K562 (cell line): ENCODE data around the gene NEK3. TPM values are rescaled to one million over a fixed set of nuclear protein-coding genes. Genes with fewer than 3 reads are reported as not detected.

ENCODE experiments used
- CCNT2 ChIP-seq: IDR thresholded peaks from 2 replicates; pipeline ENCODE4 v1.6.1; 2011; ENCODE audit warnings: borderline replicate concordance, low read depth, mild to moderate bottlenecking, moderate library complexity, mixed read lengths, low read length; ENCODE audit not compliant: insufficient read length; ENCODE audit errors: extremely low read depth
- GTF2A2 ChIP-seq: IDR thresholded peaks from 2 replicates; pipeline ENCODE4 v1.6.1; 2016; ENCODE audit warnings: mild to moderate bottlenecking, missing genetic modification characterization, missing compliant biosample characterization
- HDAC8 ChIP-seq: fragments of 450-650 bp; IDR thresholded peaks from 2 replicates; pipeline ENCODE4 v1.6.1; 2016; ENCODE audit warnings: mild to moderate bottlenecking, missing genetic modification characterization, moderate library complexity, missing compliant biosample characterization
- HNRNPL ChIP-seq: fragments of 200-400 bp; formaldehyde crosslinking; IDR thresholded peaks from 2 replicates; pipeline ENCODE4 v1.6.1; 2017; ENCODE audit warnings: low read depth, mild to moderate bottlenecking, low read length
- IRF1 ChIP-seq: sonication (generic); formaldehyde crosslinking; IDR thresholded peaks from 2 replicates; pipeline ENCODE4 v1.8.0; 2022; ENCODE audit warnings: missing genetic modification reagents, mild to moderate bottlenecking, borderline replicate concordance
- PKNOX1 ChIP-seq: fragments of 450-650 bp; IDR thresholded peaks from 2 replicates; pipeline ENCODE4 v1.6.1; 2016
- RAD21 ChIP-seq, 2 experiments: fragments of 250-450 bp in 1 of 2; fragments of 450-650 bp in 1 of 2; sonication (Bioruptor Pico) in 1 of 2; formaldehyde crosslinking in 1 of 2; IDR thresholded peaks in 1 of 2; conservative IDR thresholded peaks in 1 of 2; 2 replicates each; pipeline versions ENCODE4 v1.4.0 to v1.8.0; 2020 to 2022; ENCODE audit warnings: mild to moderate bottlenecking in 2 of 2, moderate library complexity in 1 of 2
- RFX7 ChIP-seq: fragments of 250-450 bp; sonication (Bioruptor Pico); IDR thresholded peaks from 2 replicates; pipeline ENCODE4 v1.5.1; 2021; ENCODE audit warnings: mild to moderate bottlenecking
- SIN3B ChIP-seq: fragments of 450-650 bp; IDR thresholded peaks from 2 replicates; pipeline ENCODE4 v1.6.1; 2017; ENCODE audit warnings: low read depth, mild to moderate bottlenecking, moderate library complexity
- TAF15 ChIP-seq: fragments of 200-400 bp; formaldehyde crosslinking; IDR thresholded peaks from 2 replicates; pipeline ENCODE4 v1.6.1; 2017; ENCODE audit warnings: mild to moderate bottlenecking, low read depth, low read length, moderate library complexity
- TAF9B ChIP-seq: fragments of 450-650 bp; IDR thresholded peaks from 2 replicates; pipeline ENCODE4 v1.6.1; 2018; ENCODE audit warnings: mild to moderate bottlenecking; ENCODE audit not compliant: partially characterized antibody
- TAL1 ChIP-seq: fragments of 450-650 bp; IDR thresholded peaks from 2 replicates; pipeline ENCODE4 v1.6.1; 2016; ENCODE audit warnings: mild to moderate bottlenecking
- TCF3 ChIP-seq: sonication (generic); formaldehyde crosslinking; IDR thresholded peaks from 2 replicates; pipeline ENCODE4 v1.4.0; 2020; ENCODE audit warnings: mild to moderate bottlenecking, missing genetic modification reagents
- TCF7 ChIP-seq: sonication (generic); IDR thresholded peaks from 2 replicates; pipeline ENCODE4 v1.6.1; 2016; ENCODE audit warnings: antibody characterized with exemption, borderline replicate concordance
- TRIM24 ChIP-seq, 2 experiments: fragments of 450-650 bp; IDR thresholded peaks; 2 replicates each; pipeline ENCODE4 v1.6.1; 2016
- TRIM25 ChIP-seq: fragments of 450-650 bp; IDR thresholded peaks from 2 replicates; pipeline ENCODE4 v1.7.0; 2016; ENCODE audit warnings: borderline replicate concordance
- ZBTB49 ChIP-seq: sonication (generic); formaldehyde crosslinking; IDR thresholded peaks from 2 replicates; pipeline ENCODE4 v1.8.0; 2022; ENCODE audit warnings: missing genetic modification reagents, mild to moderate bottlenecking, borderline replicate concordance
- ZC3H8 ChIP-seq: fragments of 450-650 bp; IDR thresholded peaks from 2 replicates; pipeline ENCODE4 v1.6.1; 2017
- ZNF124 ChIP-seq: sonication (generic); formaldehyde crosslinking; IDR thresholded peaks from 2 replicates; pipeline ENCODE4 v1.8.1; 2022; ENCODE audit warnings: missing genetic modification reagents
- ZNF324 ChIP-seq: fragments of 250-450 bp; sonication (Bioruptor Pico); IDR thresholded peaks from 2 replicates; pipeline ENCODE4 v1.4.0; 2020; ENCODE audit warnings: mild to moderate bottlenecking
- ZNF408 ChIP-seq: fragments of 250-450 bp; sonication (Bioruptor Pico); IDR thresholded peaks from 2 replicates; pipeline ENCODE4 v1.4.0; 2020; ENCODE audit warnings: low read depth, mild to moderate bottlenecking, moderate library complexity
- ZNF57 ChIP-seq: fragments of 450-650 bp; formaldehyde crosslinking; IDR thresholded peaks from 2 replicates; pipeline ENCODE4 v1.4.0; 2020; ENCODE audit warnings: mild to moderate bottlenecking, moderate library complexity
- polyA plus RNA-seq, 8 experiments: library from polyadenylated mRNA; depleted of rRNA in 4 of 8; stranded (reverse) in 5 of 8; unstranded in 3 of 8; fragments of >200 nt; fragmentation: Nextera tagmentation in 2 of 8; fragmentation: Illumina TruSeq in 1 of 8; extraction: Ambion mirVana in 2 of 8; extraction: Trizol in 1 of 8; gene quantifications; 2 replicates each; pipeline versions ENCODE4 v1.2.1 to v1.2.3, GENCODE V29; 2011 to 2014; ENCODE audit warnings: inconsistent platforms in 1 of 8, missing spikeins in 1 of 8
- total RNA-seq, 7 experiments: library from RNA; depleted of rRNA in 6 of 7; stranded (reverse); fragments of >200 nt in 6 of 7; fragmentation: Illumina TruSeq in 2 of 7; extraction: Trizol in 2 of 7; gene quantifications; 2 replicates each; pipeline versions ENCODE4 v1.2.1 to v1.2.3, GENCODE V29; 2011 to 2021; ENCODE audit warnings: low replicate concordance in 1 of 7
- TF ChIP-seq, protein P1 (sequence below): sonication (generic); formaldehyde crosslinking; IDR thresholded peaks from 2 replicates; pipeline ENCODE4 v1.5.0; 2020; ENCODE audit warnings: missing genetic modification reagents

The NEK3 gene
- total and polyA plus RNA-seq, 9 of the 15 experiments (the other 6 are each of a cell fraction or from before 2014, with no cell fraction given) = 6.2 to 11.0 (median 9.3) TPM

GRCh38 chr13:52118095-52118494 lies 41.3 kb downstream of the NEK3 start (continued):
- no peak for TF ChIP-seq TRIM25
- no peak for TF ChIP-seq ZNF57
- peak; percentile 64 for TF ChIP-seq PKNOX1
- TF ChIP-seq ZNF408 (CRISPR knock-in tag) = no peak
- TF ChIP-seq TCF3 = peak; percentile 74
- TF ChIP-seq RAD21 (CRISPR knock-in tag; conservative IDR thresholded peaks at IDR 0.05 in 1 of 2, IDR thresholded peaks at IDR 0.05 in 1 of 2) = no peak
- peak; percentile 73; the same call in 1 of the 2 replicates for TF ChIP-seq TAL1
- no peak for TF ChIP-seq ZNF324 (CRISPR knock-in tag)
- no peak for TF ChIP-seq TRIM24 (IDR thresholded peaks at IDR 0.05)
- no peak for TF ChIP-seq TAF9B
- TF ChIP-seq ZBTB49 (CRISPR knock-in tag) = no peak
- TF ChIP-seq IRF1 = no peak
- TF ChIP-seq SIN3B = no peak
- no peak for TF ChIP-seq TAF15
- TF ChIP-seq CCNT2 = peak; percentile 33
- no peak for TF ChIP-seq ZNF124 (CRISPR knock-in tag)
- TF ChIP-seq HDAC8 (tag) = no peak
- TF ChIP-seq HNRNPL = no peak
- no peak for TF ChIP-seq TCF7
- TF ChIP-seq GTF2A2 (tag) = no peak
- TF ChIP-seq ZC3H8 = no peak
- TF ChIP-seq RFX7 (CRISPR knock-in tag) = no peak
- TF ChIP-seq, protein P1, sequence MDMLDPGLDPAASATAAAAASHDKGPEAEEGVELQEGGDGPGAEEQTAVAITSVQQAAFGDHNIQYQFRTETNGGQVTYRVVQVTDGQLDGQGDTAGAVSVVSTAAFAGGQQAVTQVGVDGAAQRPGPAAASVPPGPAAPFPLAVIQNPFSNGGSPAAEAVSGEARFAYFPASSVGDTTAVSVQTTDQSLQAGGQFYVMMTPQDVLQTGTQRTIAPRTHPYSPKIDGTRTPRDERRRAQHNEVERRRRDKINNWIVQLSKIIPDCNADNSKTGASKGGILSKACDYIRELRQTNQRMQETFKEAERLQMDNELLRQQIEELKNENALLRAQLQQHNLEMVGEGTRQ (CRISPR knock-in tag) = no peak
